Uterus (tissue), 4 donors: Measurements from ENCODE around the gene ZNF653. TPM values are rescaled to one million over a fixed set of nuclear protein-coding genes. Genes with fewer than 3 reads are reported as not detected.
A peak's percentile ranks its signal among the peaks of the same experiment; 100 is the strongest.

Source experiments
- DNase-seq, 2 donors: peaks; one replicate each; pipeline ENCODE4 v3.0.0-alpha.2; 2019 to 2020
- H3K27ac ChIP-seq, 2 donors: fragments of 200-600 bp; sonication (generic); 1 replicate in 1 of 2; 2 replicates in 1 of 2; pipeline ENCODE4 v1.5.1; 2016 to 2018
- H3K27me3 ChIP-seq, 2 donors: fragments of 200-600 bp; sonication (generic); one replicate each; pipeline ENCODE4 v1.5.1; 2018 to 2019; ENCODE audit warnings: control low read depth in 1 of 2
- H3K36me3 ChIP-seq, 2 donors: fragments of 200-600 bp; sonication (generic); one replicate each; pipeline ENCODE4 v1.5.1; 2019; ENCODE audit warnings: control low read depth in 1 of 2
- H3K4me1 ChIP-seq, 2 donors: fragments of 200-600 bp; sonication (generic); one replicate each; pipeline ENCODE4 v1.5.1; 2018 to 2019; ENCODE audit warnings: control low read depth in 1 of 2
- H3K4me3 ChIP-seq, 2 donors: fragments of 200-600 bp; sonication (generic); 1 replicate in 1 of 2; 2 replicates in 1 of 2; pipeline ENCODE4 v1.5.1; 2018 to 2019; ENCODE audit warnings: mild to moderate bottlenecking in 1 of 2
- H3K9me3 ChIP-seq, 2 donors: fragments of 200-600 bp; sonication (generic); one replicate each; pipeline ENCODE4 v1.5.1; 2019; ENCODE audit warnings: control low read depth in 1 of 2
- CTCF ChIP-seq, 4 experiments: fragments of 200-600 bp in 2 of 4; fragments of 450-650 bp in 2 of 4; sonication (generic) in 2 of 4; IDR thresholded peaks; one replicate each; pipeline ENCODE4 v1.5.1; 2016 to 2019; ENCODE audit warnings: antibody characterized with exemption in 4 of 4, mild to moderate bottlenecking in 2 of 4, moderate library complexity in 1 of 4
- POLR2A ChIP-seq, 2 donors: fragments of 450-650 bp; IDR thresholded peaks; one replicate each; pipeline ENCODE4 v1.6.1; 2016; ENCODE audit warnings: antibody characterized with exemption in 2 of 2, mild to moderate bottlenecking in 1 of 2, moderate library complexity in 1 of 2
- intact Hi-C: fragments of 100-400 bp; cut with DNase I; formaldehyde crosslinking; loops from one replicate; pipeline ENCODE4 v1.15.1; 2023; ENCODE audit warnings: low total_unique reads
- total RNA-seq, 4 donors: library from RNA; depleted of rRNA in 3 of 4; stranded (reverse); fragments of >200 nt in 3 of 4; gene quantifications; one replicate each; pipeline versions ENCODE4 v1.1.0 to v1.2.4, GENCODE V29; 2014 to 2023
- donor health status: DM: yes; HTN: yes; CAD: no.

Gene ZNF653
- total RNA-seq, 4 donors from 2014 or later, result 0.88 to 14.8 (median 6.3) TPM

DNA sequence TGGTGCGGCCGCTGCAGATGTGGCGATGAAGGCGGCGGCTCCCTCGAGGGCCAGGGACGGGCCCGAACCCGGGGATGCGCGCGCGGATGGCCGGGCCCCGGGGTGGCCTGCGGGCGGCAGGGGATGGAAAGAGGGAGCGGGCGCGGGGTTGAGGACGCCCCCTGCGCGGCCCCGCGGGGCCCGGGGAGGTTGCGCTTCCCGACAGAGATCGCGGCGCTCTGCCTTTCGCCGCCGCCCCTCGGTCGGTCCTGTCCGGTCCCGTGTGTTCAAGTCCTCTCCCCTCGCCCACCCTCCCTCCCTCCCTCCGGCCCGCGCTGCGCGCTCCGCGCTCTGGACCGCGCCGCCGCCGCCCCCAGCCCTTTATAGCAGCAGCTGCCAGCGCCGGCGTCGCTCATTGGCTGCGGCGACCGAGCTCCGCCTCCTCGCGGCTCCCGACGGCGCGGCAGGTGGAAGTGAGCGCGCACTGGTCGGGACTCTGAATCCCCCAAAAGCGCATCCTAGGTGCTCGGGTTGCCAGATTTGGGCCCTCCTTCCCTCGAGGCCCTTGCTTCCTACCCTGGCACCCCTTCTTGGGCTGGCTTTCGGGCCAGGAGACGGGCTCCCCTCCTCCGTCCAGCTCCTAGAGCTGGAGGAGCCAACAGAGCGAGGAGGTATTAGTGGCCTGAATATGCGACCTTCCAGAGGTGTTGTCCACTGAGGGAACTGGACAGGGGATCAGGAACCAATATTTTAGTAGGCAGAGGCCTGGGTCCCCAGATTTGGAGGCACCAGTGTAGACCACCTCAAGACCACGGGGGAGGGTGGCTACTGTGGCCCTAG is 24.7 kb downstream of the ZNF653 start, which contains the start of gene ELAVL3:
Gene ELAVL3 (minus strand): TSS at position 332 of the 819 bp plus-strand sequence. CDS start 438 bp downstream, outside the sequence.
- H3K36me3 ChIP-seq, result no peaks in the 10 kb centered on the region
- no peak for DNase-seq
- H3K9me3 ChIP-seq, result no peaks in the 10 kb centered on the region
- peaks cover 0 to 28% of the 10 kb centered on the region in 2 donors for H3K4me1 ChIP-seq
- no peak within 1 kb of the TSS for H3K4me3 ChIP-seq
- intact Hi-C loops, result loop anchor here (10.0 kb wide), 1 partner anchor 104 kb away; no protein-coding TSS in a partner anchor
- no peak within 1 kb of the TSS for H3K27ac ChIP-seq
- H3K27me3 ChIP-seq, result peaks cover 21 to 45% of the 10 kb centered on the region in 2 donors
- TF ChIP-seq POLR2A (IDR thresholded peaks at IDR 0.05), result no peak
- TF ChIP-seq CTCF (IDR thresholded peaks at IDR 0.05), result peak in 1 of 4 experiments; percentile 3

DNA sequence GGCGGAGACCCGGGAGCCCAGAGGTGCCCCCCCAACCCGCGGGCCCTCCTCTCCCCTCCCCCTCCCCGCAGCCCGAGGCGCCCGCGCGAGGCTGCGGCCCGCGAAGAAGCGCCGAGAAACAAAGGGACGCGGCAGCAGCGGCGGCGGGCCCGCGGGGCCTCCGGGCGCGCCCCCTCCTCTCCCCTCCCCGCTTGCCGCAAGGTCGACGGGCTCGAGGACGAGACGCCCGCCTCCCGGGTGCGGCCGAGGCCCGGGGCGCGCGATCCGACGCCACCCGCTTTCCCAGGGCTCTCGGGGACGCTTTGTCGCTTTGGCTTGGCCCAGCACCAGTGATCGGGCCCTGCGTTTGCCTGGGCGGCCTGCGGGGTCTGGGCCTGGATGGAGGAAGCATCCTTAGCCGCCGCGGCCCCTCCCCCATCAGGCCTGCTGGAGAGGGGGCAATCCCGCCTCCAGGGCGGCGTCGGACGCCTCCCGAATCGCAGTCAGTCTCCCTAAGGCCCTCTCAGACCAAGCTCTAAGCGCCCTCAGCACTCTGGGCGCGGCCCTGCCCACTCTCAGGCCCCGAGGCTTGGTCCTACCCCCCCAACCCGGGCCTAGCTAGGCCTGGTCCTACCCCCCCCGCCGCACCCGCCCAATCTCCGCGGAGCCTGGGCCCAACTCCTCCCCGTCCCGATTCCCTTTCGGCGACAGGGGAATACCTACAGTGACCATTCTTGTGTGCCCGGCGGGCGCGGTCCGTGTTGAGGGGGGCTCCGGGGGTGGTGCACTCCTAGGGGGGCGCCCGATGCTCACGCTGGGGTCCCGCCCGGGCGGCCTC is 25.5 kb downstream of the ZNF653 start:
- no peaks in the 10 kb centered on the region for H3K36me3 ChIP-seq
- H3K27ac ChIP-seq, result no peak overlapping the region
- H3K9me3 ChIP-seq, result no peaks in the 10 kb centered on the region
- DNase-seq, result no peak
- TF ChIP-seq POLR2A (IDR thresholded peaks at IDR 0.05) (no peak), CTCF (IDR thresholded peaks at IDR 0.05) (no peak)
- peaks cover 0 to 28% of the 10 kb centered on the region in 2 donors for H3K4me1 ChIP-seq
- H3K27me3 ChIP-seq, result peaks cover 21 to 45% of the 10 kb centered on the region in 2 donors
- H3K4me3 ChIP-seq, result no peak overlapping the region
- intact Hi-C loops, result loop anchor here (10.0 kb wide), 1 partner anchor 105 kb away; no protein-coding TSS in a partner anchor

- peaks cover 21 to 45% of the 10 kb centered on the region in 2 donors for H3K27me3 ChIP-seq
- H3K27ac ChIP-seq, result no peak overlapping the region
- H3K9me3 ChIP-seq, result no peaks in the 10 kb centered on the region
- no peak overlapping the region for H3K4me3 ChIP-seq
- DNase-seq, result no peak
- no peak for TF ChIP-seq POLR2A (IDR thresholded peaks at IDR 0.05)
- TF ChIP-seq CTCF (IDR thresholded peaks at IDR 0.05), result no peak
- intact Hi-C loops, result no loop called here
- H3K36me3 ChIP-seq, result no peaks in the 10 kb centered on the region
- peaks cover 0 to 28% of the 10 kb centered on the region in 2 donors for H3K4me1 ChIP-seq
Measured at GRCh38 chr19:11479090-11479897, 26.3 kb downstream of the ZNF653 start.

GRCh38 chr19:11478167-11479089 is 27.2 kb downstream of the ZNF653 start:
- Histone ChIP-seq H3K9me3 (no peaks in the 10 kb centered on the region), H3K4me3 (no peak overlapping the region), H3K36me3 (no peaks in the 10 kb centered on the region), H3K27ac (no peak overlapping the region), H3K4me1 (peaks cover 0 to 28% of the 10 kb centered on the region in 2 donors), H3K27me3 (peaks cover 21 to 41% of the 10 kb centered on the region in 2 donors)
- no peak for DNase-seq
- intact Hi-C loops, result no loop called here
- no peak for TF ChIP-seq POLR2A (IDR thresholded peaks at IDR 0.05)
- TF ChIP-seq CTCF (IDR thresholded peaks at IDR 0.05), result no peak
